GM20000 (cell line): ENCODE measurements around the gene CACNA1B.

Experiments
- DNase-seq: peaks from one replicate; pipeline ENCODE4 v3.0.0; 2012; ENCODE audit warnings: low spot score
- CTCF ChIP-seq: IDR thresholded peaks from 2 replicates; pipeline ENCODE4 v1.5.1; 2012; ENCODE audit warnings: mild to moderate bottlenecking, control low read depth; ENCODE audit errors: extremely low read depth, missing control alignments

Gene CACNA1B

GRCh38 chr9:138022756-138023393 is 145.3 kb downstream of the CACNA1B start:
- TF ChIP-seq CTCF: no peak
- no peak for DNase-seq

- TF ChIP-seq CTCF: no peak
Observed at GRCh38 chr9:138023394-138024124, 146.0 kb downstream of the CACNA1B start.

GRCh38 chr9:138024131-138024530 is 146.5 kb downstream of the CACNA1B start:
- DNase-seq: no peak
- TF ChIP-seq CTCF: no peak

More at GRCh38 chr9:138023394-138024124, 146.0 kb downstream of the CACNA1B start:
- DNase-seq: no peak

GRCh38 chr9:138024831-138025291 is 147.3 kb downstream of the CACNA1B start:
- TF ChIP-seq CTCF: no peak
- DNase-seq: no peak

GRCh38 chr9:138025417-138025816 is 147.8 kb downstream of the CACNA1B start:
- TF ChIP-seq CTCF: no peak
- DNase-seq: no peak

GRCh38 chr9:138025908-138026307 is 148.3 kb downstream of the CACNA1B start:
- no peak for TF ChIP-seq CTCF
- DNase-seq: no peak

GRCh38 chr9:138028596-138028995 is 151.0 kb downstream of the CACNA1B start:
- no peak for DNase-seq
- no peak for TF ChIP-seq CTCF
